CD4-positive, alpha-beta T cell (primary cell): ENCODE data around the gene CDK6. TPM values are rescaled to one million over a fixed set of nuclear protein-coding genes. Genes with fewer than 3 reads are reported as not detected.

Experiments
- ATAC-seq: fragments of 200-7000 bp; cut with Tn5 transposase; one replicate; pipeline ENCODE4 v1.10.0; 2022; ENCODE audit warnings: mild to moderate bottlenecking; ENCODE audit not compliant: poor library complexity
- CTCF ChIA-PET: fragments of 350-600 bp; sonication (Branson Sonifier 250); formaldehyde crosslinking; loops from one replicate; lab custom pipeline; 2021; ENCODE audit warnings: antibody characterized with exemption, inconsistent platforms; lab: Charles Lee
- POLR2A ChIA-PET: fragments of 350-600 bp; sonication (Branson Sonifier 250); formaldehyde crosslinking; loops from one replicate; lab custom pipeline; 2021; ENCODE audit warnings: antibody characterized with exemption, inconsistent platforms; lab: Charles Lee
- DNase-seq, 14 experiments: peaks; one replicate each; pipeline ENCODE4 v3.0.0-alpha.2; 2013 to 2020; ENCODE audit warnings: mixed read lengths in 2 of 14
- H3K27ac ChIP-seq, 2 donors: one replicate each; pipeline versions ENCODE4 v1.5.1 to v1.7.0; 2013; ENCODE audit warnings: low read length in 2 of 2, low read depth in 1 of 2, mild to moderate bottlenecking in 1 of 2
- H3K27me3 ChIP-seq, 2 experiments: 1 replicate in 1 of 2; 2 replicates in 1 of 2; pipeline versions ENCODE4 v1.6.1 to v1.7.0; 2013; ENCODE audit warnings: low read length in 2 of 2, control low read depth in 1 of 2, mild to moderate bottlenecking in 1 of 2, moderate library complexity in 1 of 2; ENCODE audit not compliant: insufficient read depth in 2 of 2, control insufficient read depth in 1 of 2
- H3K36me3 ChIP-seq: one replicate; pipeline ENCODE4 v1.6.1; 2013; ENCODE audit warnings: low read length, control low read depth; ENCODE audit not compliant: insufficient read depth
- H3K4me1 ChIP-seq: one replicate; pipeline ENCODE4 v1.6.1; 2013; ENCODE audit warnings: low read length, control low read depth; ENCODE audit not compliant: insufficient read depth
- H3K4me3 ChIP-seq: one replicate; pipeline ENCODE4 v1.5.1; 2013; ENCODE audit warnings: mild to moderate bottlenecking, low read length, moderate library complexity
- H3K9me3 ChIP-seq, 2 experiments: 1 replicate in 1 of 2; 2 replicates in 1 of 2; pipeline versions ENCODE4 v1.6.1 to v1.7.0; 2013; ENCODE audit warnings: low read length in 2 of 2, mild to moderate bottlenecking in 2 of 2, control low read depth in 1 of 2, moderate library complexity in 1 of 2; ENCODE audit not compliant: control insufficient read depth in 1 of 2, insufficient read depth in 1 of 2
- H3K27ac Mint-ChIP-seq: one replicate; pipeline ENCODE4 v1.8.0; 2020; ENCODE audit warnings: mixed read lengths
- H3K27me3 Mint-ChIP-seq: one replicate; pipeline ENCODE4 v1.8.0; 2021; ENCODE audit warnings: mixed read lengths
- H3K36me3 Mint-ChIP-seq: one replicate; pipeline ENCODE4 v1.8.0; 2021; ENCODE audit warnings: low read depth, mixed read lengths
- H3K4me1 Mint-ChIP-seq: one replicate; pipeline ENCODE4 v1.8.0; 2021; ENCODE audit warnings: low read depth, mixed read lengths
- H3K4me3 Mint-ChIP-seq: one replicate; pipeline ENCODE4 v1.8.0; 2020; ENCODE audit warnings: mild to moderate bottlenecking, mixed read lengths
- H3K9me3 Mint-ChIP-seq: one replicate; pipeline ENCODE4 v1.8.0; 2020; ENCODE audit warnings: mixed read lengths
- intact Hi-C, 2 experiments: fragments of 100-400 bp; cut with DNase I in 1 of 2; cut with micrococcal nuclease in 1 of 2; formaldehyde crosslinking; loops; one replicate each; pipeline versions ENCODE4 v1.15.1 to v1.9.0; 2023 to 2025; cut with DNase I, micrococcal nuclease
- total RNA-seq, 174 experiments: library from RNA in 2 of 174; stranded (reverse) in 2 of 174; gene quantifications; one replicate each; pipeline ENCODE4 v1.2.3 and lab custom pipeline; 2021 to 2026
- TF ChIP-seq, protein P1 (sequence below): fragments of 200-600 bp; IDR thresholded peaks from one replicate; pipeline ENCODE4 v1.8.0; 2022; ENCODE audit warnings: antibody characterized with exemption, mild to moderate bottlenecking

CDK6 gene
- total RNA-seq, 2 experiments from 2014 or later, result 13.0 to 13.7 TPM

- DNase-seq, result no peak
- TF ChIP-seq, protein P1, sequence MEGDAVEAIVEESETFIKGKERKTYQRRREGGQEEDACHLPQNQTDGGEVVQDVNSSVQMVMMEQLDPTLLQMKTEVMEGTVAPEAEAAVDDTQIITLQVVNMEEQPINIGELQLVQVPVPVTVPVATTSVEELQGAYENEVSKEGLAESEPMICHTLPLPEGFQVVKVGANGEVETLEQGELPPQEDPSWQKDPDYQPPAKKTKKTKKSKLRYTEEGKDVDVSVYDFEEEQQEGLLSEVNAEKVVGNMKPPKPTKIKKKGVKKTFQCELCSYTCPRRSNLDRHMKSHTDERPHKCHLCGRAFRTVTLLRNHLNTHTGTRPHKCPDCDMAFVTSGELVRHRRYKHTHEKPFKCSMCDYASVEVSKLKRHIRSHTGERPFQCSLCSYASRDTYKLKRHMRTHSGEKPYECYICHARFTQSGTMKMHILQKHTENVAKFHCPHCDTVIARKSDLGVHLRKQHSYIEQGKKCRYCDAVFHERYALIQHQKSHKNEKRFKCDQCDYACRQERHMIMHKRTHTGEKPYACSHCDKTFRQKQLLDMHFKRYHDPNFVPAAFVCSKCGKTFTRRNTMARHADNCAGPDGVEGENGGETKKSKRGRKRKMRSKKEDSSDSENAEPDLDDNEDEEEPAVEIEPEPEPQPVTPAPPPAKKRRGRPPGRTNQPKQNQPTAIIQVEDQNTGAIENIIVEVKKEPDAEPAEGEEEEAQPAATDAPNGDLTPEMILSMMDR, result no peak
- no peak overlapping the region for H3K4me3 ChIP-seq
- ChIA-PET CTCF (no interaction called here), POLR2A (no interaction called here)
- no peak overlapping the region for H3K27ac ChIP-seq
- intact Hi-C loops, result no loop called here
- H3K4me3 Mint-ChIP-seq, result no peak overlapping the region
- H3K9me3 Mint-ChIP-seq, result no peaks in the 10 kb centered on the region
- H3K36me3 ChIP-seq, result no peaks in the 10 kb centered on the region
- H3K4me1 Mint-ChIP-seq, result peaks cover 5% of the 10 kb centered on the region
- no peaks in the 10 kb centered on the region for H3K9me3 ChIP-seq
- no peaks in the 10 kb centered on the region for H3K4me1 ChIP-seq
- peaks cover 0 to 4% of the 10 kb centered on the region in 2 experiments for H3K27me3 ChIP-seq
- ATAC-seq, result no peak
- H3K27me3 Mint-ChIP-seq, result peaks cover 16% of the 10 kb centered on the region
- no peak overlapping the region for H3K27ac Mint-ChIP-seq
- no peaks in the 10 kb centered on the region for H3K36me3 Mint-ChIP-seq
Measured at GRCh38 chr7:92847305-92847704, 10.9 kb upstream of the CDK6 start.

DNA sequence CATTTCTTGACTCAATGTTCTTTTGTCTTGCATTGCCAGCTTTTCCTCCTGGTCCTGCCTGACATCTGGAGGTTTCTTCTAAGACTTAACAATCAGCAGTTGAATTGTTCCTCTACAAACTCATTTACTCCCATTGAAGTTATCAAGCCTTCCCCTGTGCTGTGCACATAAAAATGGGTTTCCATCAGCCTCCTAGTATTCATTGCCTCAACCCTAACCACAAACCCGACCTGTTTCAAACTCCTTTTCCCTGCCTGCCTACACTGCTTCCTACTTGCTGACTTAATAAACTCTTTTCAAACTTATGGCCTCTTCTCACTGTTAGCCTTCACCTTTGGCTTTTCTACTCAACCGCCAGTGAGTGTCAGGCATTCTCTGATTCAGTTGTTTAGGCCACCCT is 9.4 kb upstream of the CDK6 start:
- no peak for DNase-seq
- Histone ChIP-seq H3K27ac (no peak overlapping the region), H3K9me3 (no peaks in the 10 kb centered on the region), H3K4me3 (no peak overlapping the region), H3K36me3 (no peaks in the 10 kb centered on the region), H3K4me1 (no peaks in the 10 kb centered on the region), H3K27me3 (peaks cover 0 to 4% of the 10 kb centered on the region in 2 experiments)
- POLR2A ChIA-PET, result no interaction called here
- Mint-ChIP-seq H3K27me3 (peaks cover 21% of the 10 kb centered on the region), H3K4me1 (peaks cover 5% of the 10 kb centered on the region), H3K4me3 (no peak overlapping the region), H3K36me3 (no peaks in the 10 kb centered on the region), H3K9me3 (no peaks in the 10 kb centered on the region), H3K27ac (no peak overlapping the region)
- CTCF ChIA-PET, result no interaction called here
- ATAC-seq, result no peak
- intact Hi-C loops, result no loop called here
- TF ChIP-seq, protein P1, result no peak

DNA sequence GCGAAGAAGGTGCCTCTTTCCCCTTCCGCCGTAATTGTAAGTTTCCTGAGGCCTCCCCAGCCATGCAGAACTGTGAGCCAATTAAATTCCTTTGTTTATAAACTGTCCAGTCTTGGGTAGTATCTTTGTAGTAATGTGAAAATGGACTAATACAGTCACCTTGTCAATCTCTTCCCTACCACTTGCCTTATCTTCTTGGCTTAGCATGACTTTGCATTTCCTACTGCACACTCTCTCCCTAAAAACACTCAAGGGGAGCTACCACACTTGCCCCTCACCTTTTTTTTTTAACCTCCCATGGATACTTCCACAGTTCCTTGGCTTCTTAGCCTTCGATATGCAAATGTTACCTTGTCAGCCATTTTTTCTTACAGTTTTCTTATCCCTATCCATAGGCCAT is 7.4 kb upstream of the CDK6 start:
- Mint-ChIP-seq H3K36me3 (no peaks in the 10 kb centered on the region), H3K4me3 (no peak overlapping the region), H3K9me3 (no peaks in the 10 kb centered on the region), H3K4me1 (peaks cover under 1% of the 10 kb centered on the region), H3K27ac (no peak overlapping the region), H3K27me3 (peaks cover 20% of the 10 kb centered on the region)
- intact Hi-C loops, result loop anchor here in 1 of 2 experiments (5.0 kb wide), 1 partner anchor 274 kb away; the partner anchor contains the start of gene SAMD9
- TF ChIP-seq, protein P1, result no peak
- no peak overlapping the region for H3K4me3 ChIP-seq
- no peaks in the 10 kb centered on the region for H3K36me3 ChIP-seq
- H3K9me3 ChIP-seq, result no peaks in the 10 kb centered on the region
- ChIA-PET POLR2A (no interaction called here), CTCF (no interaction called here)
- no peaks in the 10 kb centered on the region for H3K27me3 ChIP-seq
- no peak for DNase-seq
- no peaks in the 10 kb centered on the region for H3K4me1 ChIP-seq
- H3K27ac ChIP-seq, result no peak overlapping the region
- no peak for ATAC-seq
